ENCODE results near the gene FBXL13.

- TF ChIP-seq TCF7L2 (IDR thresholded peaks at IDR 0.05; ENCODE audit: low read depth, low read length) (no peak), REST (IDR thresholded peaks at IDR 0.05; ENCODE audit: insufficient read depth in 1 of 2, low read depth in 2 of 2, low read length in 1 of 2) (no peak), CTCF (IDR thresholded peaks at IDR 0.05) (no peak)
These were observed 80.0 kb downstream of the FBXL13 start for GRCh38 chr7:102994567-102994966.
